ENCODE results near the gene TMEM245. TPM values are rescaled to one million over a fixed set of nuclear protein-coding genes. Genes with fewer than 3 reads are reported as not detected.

Gene TMEM245
- total and polyA plus RNA-seq, 2 of the 13 experiments (the other 11 are each of a cell fraction or from before 2014, with no cell fraction given), result 53.5 to 55.4 TPM

- TF ChIP-seq ARID3A (IDR thresholded peaks at IDR 0.05; ENCODE audit: low read depth, low read length) (peak; percentile 51; the same call in 1 of the 2 replicates), DBP (CRISPR knock-in tag; IDR thresholded peaks at IDR 0.05; ENCODE audit: not compliant biosample characterization) (no peak), NFKBIZ (CRISPR knock-in tag; IDR thresholded peaks at IDR 0.05) (no peak), ZSCAN22 (CRISPR knock-in tag; IDR thresholded peaks at IDR 0.05) (no peak), ZNF556 (CRISPR knock-in tag; IDR thresholded peaks at IDR 0.05; ENCODE audit: borderline replicate concordance) (no peak), FOXP4 (CRISPR knock-in tag; IDR thresholded peaks at IDR 0.05) (peak; percentile 46; the same call in 1 of the 2 replicates), TEAD3 (CRISPR knock-in tag; optimal IDR thresholded peaks at IDR 0.05; ENCODE audit: borderline replicate concordance) (peak; percentile 70), NCOR1 (IDR thresholded peaks at IDR 0.05; ENCODE audit: borderline replicate concordance, low read length) (peak; percentile 59), NR2F2 (IDR thresholded peaks at IDR 0.05; ENCODE audit: borderline replicate concordance, low read depth) (0 out of 2 replicates have a peak, but pooled peaks have one; percentile 45), LCORL (IDR thresholded peaks at IDR 0.05) (0 out of 2 replicates have a peak, but pooled peaks have one; percentile 12), LCORL (CRISPR knock-in tag; IDR thresholded peaks at IDR 0.05) (no peak), NR2F1 (CRISPR knock-in tag; IDR thresholded peaks at IDR 0.05) (peak; percentile 57 to 68; a peak in 2 of 4 replicates), FOSL1 (CRISPR knock-in tag; IDR thresholded peaks at IDR 0.05; ENCODE audit: borderline replicate concordance) (peak; percentile 44; the same call in 1 of the 2 replicates), NR2F6 (IDR thresholded peaks at IDR 0.05) (peak; percentile 47; the same call in 1 of the 2 replicates), NR2F6 (CRISPR knock-in tag; IDR thresholded peaks at IDR 0.05) (peak; percentile 77), ISL2 (CRISPR knock-in tag; IDR thresholded peaks at IDR 0.05) (peak; percentile 39; the same call in 1 of the 2 replicates), ZNF639 (CRISPR knock-in tag; conservative IDR thresholded peaks at IDR 0.05) (no peak), ZNF747 (CRISPR knock-in tag; IDR thresholded peaks at IDR 0.05; ENCODE audit: borderline replicate concordance) (no peak), TEAD2 (CRISPR knock-in tag; IDR thresholded peaks at IDR 0.05) (no peak), DNMT1 (CRISPR knock-in tag; IDR thresholded peaks at IDR 0.05) (no peak), SALL1 (CRISPR knock-in tag; IDR thresholded peaks at IDR 0.05) (peak; percentile 32; the same call in 1 of the 2 replicates), RORA (CRISPR knock-in tag; IDR thresholded peaks at IDR 0.05) (no peak), BCL6 (CRISPR knock-in tag; IDR thresholded peaks at IDR 0.05) (0 out of 2 replicates have a peak, but pooled peaks have one; percentile 22), TCF7 (IDR thresholded peaks at IDR 0.05; ENCODE audit: low read depth) (peak; percentile 45), ZIK1 (CRISPR knock-in tag; IDR thresholded peaks at IDR 0.05; ENCODE audit: borderline replicate concordance, low read depth) (no peak), GATAD2A (CRISPR knock-in tag; IDR thresholded peaks at IDR 0.05) (peak; percentile 69), RFXAP (CRISPR knock-in tag; IDR thresholded peaks at IDR 0.05; ENCODE audit: borderline replicate concordance) (no peak)
Observed at GRCh38 chr9:109035684-109036423, 83.9 kb downstream of the TMEM245 start (continued).

Data from HepG2 (cell line).